OCI-LY7 (cell line): ENCODE data around the gene LANCL2. TPM values are rescaled to one million over a fixed set of nuclear protein-coding genes. Genes with fewer than 3 reads are reported as not detected.

ENCODE experiments used
- BruUV-seq: library from RNA; stranded (reverse); fragments of 400-500 nt; replicated peaks from 2 replicates; lab custom pipeline; 2021; lab: Mats Ljungman, UMichigan
- CTCF ChIA-PET: fragments of 300-600 bp; sonication (Branson Sonifier 250); formaldehyde crosslinking; loops from one replicate; lab custom pipeline; 2022; ENCODE audit warnings: antibody characterized with exemption; ENCODE audit not compliant: unreplicated experiment; lab: Charles Lee
- POLR2A ChIA-PET: fragments of 300-600 bp; sonication (Branson Sonifier 250); formaldehyde crosslinking; loops from one replicate; lab custom pipeline; 2022; ENCODE audit warnings: antibody characterized with exemption; lab: Charles Lee
- DNase-seq: peaks from one replicate; pipeline ENCODE4 v3.0.0-alpha.2; 2015; ENCODE audit warnings: low spot score
- H2AFZ ChIP-seq: fragments of 200-600 bp; sonication (generic), shearing (Covaris generic); 2 replicates; pipeline ENCODE4 v1.6.1; 2014; ENCODE audit warnings: mild to moderate bottlenecking, antibody characterized with exemption, low read length, moderate library complexity
- H3K27ac ChIP-seq: fragments of 200-600 bp; sonication (generic); 2 replicates; pipeline ENCODE4 v1.5.1; 2014; ENCODE audit warnings: mixed run types, low read depth, mild to moderate bottlenecking, moderate library complexity, low read length, inconsistent platforms; ENCODE audit not compliant: poor library complexity, severe bottlenecking
- H3K36me3 ChIP-seq: fragments of 200-600 bp; sonication (generic); 2 replicates; pipeline ENCODE4 v1.6.1; 2014; ENCODE audit warnings: mild to moderate bottlenecking, antibody characterized with exemption, low read length, moderate library complexity, mixed read lengths; ENCODE audit not compliant: insufficient read depth
- H3K4me1 ChIP-seq: fragments of 200-600 bp; sonication (generic); 2 replicates; pipeline ENCODE4 v1.5.1; 2014; ENCODE audit warnings: mild to moderate bottlenecking, low read length; ENCODE audit not compliant: insufficient read depth, poor library complexity, severe bottlenecking
- H3K4me2 ChIP-seq: fragments of 200-600 bp; sonication (generic); 2 replicates; pipeline ENCODE4 v1.6.1; 2014; ENCODE audit warnings: mild to moderate bottlenecking, low read length
- H3K4me3 ChIP-seq: fragments of 200-600 bp; sonication (generic); 2 replicates; pipeline ENCODE4 v1.5.1; 2014; ENCODE audit warnings: mild to moderate bottlenecking, low read depth, low read length; ENCODE audit not compliant: poor library complexity, severe bottlenecking
- H3K79me2 ChIP-seq: fragments of 200-600 bp; sonication (generic); 2 replicates; pipeline ENCODE4 v1.6.1; 2016; ENCODE audit warnings: low read depth, mild to moderate bottlenecking, low read length, moderate library complexity, mixed read lengths; ENCODE audit not compliant: insufficient read depth
- H3K9me2 ChIP-seq: fragments of 200-600 bp; sonication (generic); 2 replicates; pipeline ENCODE4 v1.6.1; 2016; ENCODE audit warnings: mild to moderate bottlenecking, low read length, mixed read lengths; ENCODE audit not compliant: insufficient read depth
- H3K9me3 ChIP-seq: fragments of 200-600 bp; sonication (generic); 2 replicates; pipeline ENCODE4 v1.6.1; 2014; ENCODE audit warnings: mild to moderate bottlenecking, mixed run types, low read length, mixed read lengths
- H4K20me1 ChIP-seq: fragments of 200-600 bp; sonication (generic); 2 replicates; pipeline ENCODE4 v1.6.1; 2014; ENCODE audit warnings: mild to moderate bottlenecking, antibody characterized with exemption, low read length, moderate library complexity, mixed read lengths; ENCODE audit not compliant: insufficient read depth
- EZH2phosphoT487 ChIP-seq: fragments of 200-600 bp; sonication (generic); IDR thresholded peaks from 2 replicates; pipeline ENCODE4 v1.6.1; 2018; ENCODE audit warnings: low read depth, borderline replicate concordance, mild to moderate bottlenecking, mixed run types, antibody characterized with exemption, low read length, moderate library complexity, mixed read lengths
- intact Hi-C: fragments of 100-400 bp; cut with micrococcal nuclease; formaldehyde crosslinking; loops from one replicate; pipeline ENCODE4 v1.10.0; 2022; ENCODE audit not compliant: unreplicated experiment
- total RNA-seq, 2 experiments: library from RNA; depleted of rRNA in 1 of 2; stranded (reverse); fragments of >200 nt in 1 of 2; shearing (Covaris generic) in 1 of 2; gene quantifications; 2 replicates each; pipeline ENCODE4 v1.2.3, GENCODE V29; 2014 to 2022
- TF ChIP-seq, protein P1 (sequence below): fragments of 200-600 bp; sonication (generic); conservative IDR thresholded peaks from 2 replicates; pipeline ENCODE4 v1.5.1; 2014; ENCODE audit warnings: mild to moderate bottlenecking, antibody characterized with exemption, low read length, moderate library complexity, mixed read lengths

Gene LANCL2
- total RNA-seq, 2 experiments from 2014 or later: 6.5 to 9.5 TPM

- intact Hi-C loops: loop anchor here (10.0 kb wide), 2 partner anchors 174 to 704 kb away; partner anchors contain the start of gene SUMF2
- no peak overlapping the region for H3K4me3 ChIP-seq
- TF ChIP-seq, protein P1, sequence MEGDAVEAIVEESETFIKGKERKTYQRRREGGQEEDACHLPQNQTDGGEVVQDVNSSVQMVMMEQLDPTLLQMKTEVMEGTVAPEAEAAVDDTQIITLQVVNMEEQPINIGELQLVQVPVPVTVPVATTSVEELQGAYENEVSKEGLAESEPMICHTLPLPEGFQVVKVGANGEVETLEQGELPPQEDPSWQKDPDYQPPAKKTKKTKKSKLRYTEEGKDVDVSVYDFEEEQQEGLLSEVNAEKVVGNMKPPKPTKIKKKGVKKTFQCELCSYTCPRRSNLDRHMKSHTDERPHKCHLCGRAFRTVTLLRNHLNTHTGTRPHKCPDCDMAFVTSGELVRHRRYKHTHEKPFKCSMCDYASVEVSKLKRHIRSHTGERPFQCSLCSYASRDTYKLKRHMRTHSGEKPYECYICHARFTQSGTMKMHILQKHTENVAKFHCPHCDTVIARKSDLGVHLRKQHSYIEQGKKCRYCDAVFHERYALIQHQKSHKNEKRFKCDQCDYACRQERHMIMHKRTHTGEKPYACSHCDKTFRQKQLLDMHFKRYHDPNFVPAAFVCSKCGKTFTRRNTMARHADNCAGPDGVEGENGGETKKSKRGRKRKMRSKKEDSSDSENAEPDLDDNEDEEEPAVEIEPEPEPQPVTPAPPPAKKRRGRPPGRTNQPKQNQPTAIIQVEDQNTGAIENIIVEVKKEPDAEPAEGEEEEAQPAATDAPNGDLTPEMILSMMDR: no peak
- TF ChIP-seq EZH2phosphoT487: no peak
- H3K36me3 ChIP-seq: no peaks in the 10 kb centered on the region
- no peaks in the 10 kb centered on the region for H3K9me2 ChIP-seq
- H4K20me1 ChIP-seq: no peaks in the 10 kb centered on the region
- DNase-seq: no peak
- no TSS peak for BruUV-seq
- ChIA-PET POLR2A (no interaction called here), CTCF (no interaction called here)
- no peak overlapping the region for H2AFZ ChIP-seq
- H3K79me2 ChIP-seq: peaks cover 3% of the 10 kb centered on the region; the same call in 1 of the 2 replicates
- no peak overlapping the region for H3K27ac ChIP-seq
- H3K4me1 ChIP-seq: peaks cover 7% of the 10 kb centered on the region
- H3K9me3 ChIP-seq: no peaks in the 10 kb centered on the region
- H3K4me2 ChIP-seq: no peak overlapping the region
Measured at GRCh38 chr7:55360486-55360885, 4.7 kb upstream of the LANCL2 start.

GRCh38 chr7:55361560-55361959, 3.6 kb upstream of the LANCL2 start:
- no peak overlapping the region for H2AFZ ChIP-seq
- ChIA-PET POLR2A (no interaction called here), CTCF (no interaction called here)
- H3K9me3 ChIP-seq: no peaks in the 10 kb centered on the region
- no peak for TF ChIP-seq EZH2phosphoT487
- TF ChIP-seq, protein P1: no peak
- H3K79me2 ChIP-seq: peaks cover 5% of the 10 kb centered on the region; the same call in 1 of the 2 replicates
- no peak overlapping the region for H3K4me3 ChIP-seq
- no peak for DNase-seq
- no peak overlapping the region for H3K4me2 ChIP-seq
- intact Hi-C loops: loop anchor here (10.0 kb wide), 2 partner anchors 173 to 703 kb away; partner anchors contain the start of gene SUMF2
- no TSS peak for BruUV-seq
- no peaks in the 10 kb centered on the region for H4K20me1 ChIP-seq
- peaks cover 7% of the 10 kb centered on the region for H3K4me1 ChIP-seq
- H3K36me3 ChIP-seq: no peaks in the 10 kb centered on the region
- H3K9me2 ChIP-seq: no peaks in the 10 kb centered on the region
- H3K27ac ChIP-seq: no peak overlapping the region

DNA sequence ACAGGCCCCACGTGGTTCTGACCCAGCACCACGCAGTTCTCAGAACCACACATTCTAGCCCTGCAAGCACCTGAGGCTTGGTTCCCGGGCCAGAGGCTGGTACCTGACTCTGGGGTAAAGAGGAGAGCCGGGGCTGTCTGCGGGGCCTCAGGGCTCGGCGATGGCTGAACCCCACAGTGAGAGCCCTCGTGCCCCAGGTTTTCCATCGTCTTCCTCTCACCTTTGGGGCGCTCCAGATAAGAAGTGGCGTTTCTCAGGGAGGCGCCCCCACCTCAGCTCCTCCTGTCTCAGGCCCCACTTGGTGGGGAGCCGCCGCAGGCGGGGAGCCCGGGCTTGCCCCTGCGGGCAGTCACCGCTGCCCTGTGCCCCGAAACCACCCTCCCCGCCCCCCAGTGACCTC, 2.2 kb upstream of the LANCL2 start:
- intact Hi-C loops: loop anchor here (10.0 kb wide), 2 partner anchors 172 to 702 kb away; partner anchors contain the start of gene SUMF2
- Histone ChIP-seq H3K9me3 (no peaks in the 10 kb centered on the region), H3K79me2 (peaks cover 19% of the 10 kb centered on the region), H3K27ac (no peak overlapping the region), H3K4me3 (no peak overlapping the region), H4K20me1 (no peaks in the 10 kb centered on the region), H3K4me2 (no peak overlapping the region), H2AFZ (no peak overlapping the region), H3K36me3 (peaks cover under 1% of the 10 kb centered on the region; the same call in 1 of the 2 replicates), H3K4me1 (peaks cover 15% of the 10 kb centered on the region), H3K9me2 (no peaks in the 10 kb centered on the region)
- ChIA-PET POLR2A (no interaction called here), CTCF (no interaction called here)
- no peak for DNase-seq
- BruUV-seq: no TSS peak
- no peak for TF ChIP-seq EZH2phosphoT487
- TF ChIP-seq, protein P1: no peak
